AG10803 (cell line): Measurements from ENCODE around the gene GDI1.
A peak's percentile ranks its signal among the peaks of the same experiment; 100 is the strongest.

ENCODE experiments used
- DNase-seq: peaks from one replicate; pipeline ENCODE4 v3.0.0; 2010; ENCODE audit warnings: low read depth
- H3K4me3 ChIP-seq: 2 replicates; pipeline ENCODE4 v1.5.1; 2011; ENCODE audit warnings: mild to moderate bottlenecking, low read length, control low read depth
- TF ChIP-seq, protein P1 (sequence below): conservative IDR thresholded peaks from 2 replicates; pipeline ENCODE4 v1.5.1; 2011; ENCODE audit warnings: mild to moderate bottlenecking, low read length, control low read depth, inconsistent platforms

GDI1 gene

DNA sequence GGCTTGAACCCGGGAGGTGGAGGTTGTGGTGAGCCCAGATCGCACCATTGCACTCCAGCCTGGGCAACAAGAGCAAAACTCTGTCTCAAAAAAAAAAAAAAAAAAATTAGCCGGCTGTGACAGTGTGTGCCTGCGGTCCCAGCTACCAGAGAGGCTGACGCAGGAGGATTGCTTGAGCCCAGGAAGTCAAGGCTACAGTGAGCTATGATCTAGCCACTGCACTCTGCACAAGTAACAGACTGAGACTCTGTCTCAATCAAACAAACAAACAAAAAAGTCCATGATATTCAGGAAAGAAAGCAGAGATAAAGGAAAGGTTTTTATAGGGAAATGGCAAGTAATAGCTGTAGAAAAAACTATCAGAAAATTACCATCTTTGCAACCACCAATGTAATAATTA is 44.2 kb downstream of the GDI1 start:
- H3K4me3 ChIP-seq, result no peak overlapping the region
- no peak for DNase-seq
- TF ChIP-seq, protein P1, sequence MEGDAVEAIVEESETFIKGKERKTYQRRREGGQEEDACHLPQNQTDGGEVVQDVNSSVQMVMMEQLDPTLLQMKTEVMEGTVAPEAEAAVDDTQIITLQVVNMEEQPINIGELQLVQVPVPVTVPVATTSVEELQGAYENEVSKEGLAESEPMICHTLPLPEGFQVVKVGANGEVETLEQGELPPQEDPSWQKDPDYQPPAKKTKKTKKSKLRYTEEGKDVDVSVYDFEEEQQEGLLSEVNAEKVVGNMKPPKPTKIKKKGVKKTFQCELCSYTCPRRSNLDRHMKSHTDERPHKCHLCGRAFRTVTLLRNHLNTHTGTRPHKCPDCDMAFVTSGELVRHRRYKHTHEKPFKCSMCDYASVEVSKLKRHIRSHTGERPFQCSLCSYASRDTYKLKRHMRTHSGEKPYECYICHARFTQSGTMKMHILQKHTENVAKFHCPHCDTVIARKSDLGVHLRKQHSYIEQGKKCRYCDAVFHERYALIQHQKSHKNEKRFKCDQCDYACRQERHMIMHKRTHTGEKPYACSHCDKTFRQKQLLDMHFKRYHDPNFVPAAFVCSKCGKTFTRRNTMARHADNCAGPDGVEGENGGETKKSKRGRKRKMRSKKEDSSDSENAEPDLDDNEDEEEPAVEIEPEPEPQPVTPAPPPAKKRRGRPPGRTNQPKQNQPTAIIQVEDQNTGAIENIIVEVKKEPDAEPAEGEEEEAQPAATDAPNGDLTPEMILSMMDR, result no peak

DNA sequence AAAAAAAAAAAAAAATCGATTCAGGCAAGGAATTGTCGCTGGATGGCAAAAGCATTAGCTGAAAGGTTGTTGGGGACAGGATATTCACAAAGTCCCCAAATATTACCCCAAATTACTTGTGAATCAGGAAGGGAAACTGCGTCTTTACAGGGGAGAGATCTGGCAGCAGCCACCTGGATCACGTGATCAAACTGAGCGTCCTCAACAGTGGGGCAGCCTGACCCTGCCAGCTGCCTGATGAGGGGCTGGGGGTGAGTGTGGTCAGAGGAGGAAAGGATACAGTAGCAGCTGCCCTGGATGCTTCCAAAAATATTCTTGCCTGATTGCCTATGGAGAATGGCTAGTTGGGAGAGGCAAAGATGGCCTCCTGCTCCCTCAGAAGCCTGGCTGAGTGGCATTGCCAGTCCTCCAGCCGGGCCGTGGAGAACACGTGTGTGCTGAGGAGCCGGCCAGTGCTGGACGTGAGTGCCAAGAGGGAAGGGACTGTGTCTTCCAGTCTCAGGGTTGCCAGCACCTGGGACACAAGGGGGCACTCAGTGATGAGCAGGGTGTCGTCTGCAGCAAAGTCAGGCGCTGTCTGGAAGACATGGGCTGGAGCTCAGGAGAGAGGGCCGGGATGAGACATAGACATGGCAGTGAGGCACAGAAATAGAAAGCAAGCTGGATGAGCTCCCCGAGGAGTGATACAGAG is 45.1 kb downstream of the GDI1 start:
- DNase-seq, result no peak
- TF ChIP-seq, protein P1, result no peak
- H3K4me3 ChIP-seq, result no peak overlapping the region

DNA sequence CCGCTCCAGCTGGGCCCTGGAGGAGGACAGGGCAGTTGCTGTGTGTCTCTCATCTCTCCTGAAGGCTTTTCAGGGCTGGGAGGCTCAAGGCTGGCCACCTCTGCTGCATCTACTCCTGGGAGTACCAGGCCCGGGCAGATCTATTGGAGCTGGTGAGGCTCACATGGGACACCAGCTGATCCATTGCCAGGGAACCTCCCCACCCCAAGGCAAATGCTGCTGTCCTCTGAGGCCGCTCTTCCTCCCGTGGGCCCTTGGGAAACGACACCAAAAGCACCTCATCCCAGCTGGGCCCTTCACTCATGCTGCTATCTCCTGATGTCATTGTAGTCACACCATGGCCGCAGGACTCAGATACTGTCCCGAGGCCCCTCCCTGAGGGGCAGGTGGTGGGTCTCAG is 45.8 kb downstream of the GDI1 start:
- H3K4me3 ChIP-seq, result no peak overlapping the region
- TF ChIP-seq, protein P1, result no peak
- no peak for DNase-seq

DNA sequence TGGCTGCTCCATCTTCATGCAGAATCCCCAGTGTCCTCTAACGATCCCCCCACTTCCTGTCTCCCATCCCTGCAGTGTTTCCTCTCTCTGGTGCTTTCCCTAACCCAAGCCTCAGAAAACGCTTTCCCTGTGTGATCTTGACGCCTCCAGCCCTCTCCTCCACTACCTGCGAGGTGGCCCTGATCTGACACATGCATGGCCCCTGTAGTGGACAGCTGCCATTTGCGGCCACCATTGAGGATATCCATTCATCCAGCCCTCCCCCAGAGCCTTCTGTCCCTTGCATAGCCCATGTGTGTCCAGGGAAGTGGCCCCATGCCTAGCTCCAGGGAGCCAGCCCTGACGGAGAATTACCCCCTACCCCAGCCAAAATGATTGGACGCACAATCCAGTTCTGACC is 46.4 kb downstream of the GDI1 start:
- TF ChIP-seq, protein P1, result no peak
- DNase-seq, result no peak
- H3K4me3 ChIP-seq, result no peak overlapping the region

DNA sequence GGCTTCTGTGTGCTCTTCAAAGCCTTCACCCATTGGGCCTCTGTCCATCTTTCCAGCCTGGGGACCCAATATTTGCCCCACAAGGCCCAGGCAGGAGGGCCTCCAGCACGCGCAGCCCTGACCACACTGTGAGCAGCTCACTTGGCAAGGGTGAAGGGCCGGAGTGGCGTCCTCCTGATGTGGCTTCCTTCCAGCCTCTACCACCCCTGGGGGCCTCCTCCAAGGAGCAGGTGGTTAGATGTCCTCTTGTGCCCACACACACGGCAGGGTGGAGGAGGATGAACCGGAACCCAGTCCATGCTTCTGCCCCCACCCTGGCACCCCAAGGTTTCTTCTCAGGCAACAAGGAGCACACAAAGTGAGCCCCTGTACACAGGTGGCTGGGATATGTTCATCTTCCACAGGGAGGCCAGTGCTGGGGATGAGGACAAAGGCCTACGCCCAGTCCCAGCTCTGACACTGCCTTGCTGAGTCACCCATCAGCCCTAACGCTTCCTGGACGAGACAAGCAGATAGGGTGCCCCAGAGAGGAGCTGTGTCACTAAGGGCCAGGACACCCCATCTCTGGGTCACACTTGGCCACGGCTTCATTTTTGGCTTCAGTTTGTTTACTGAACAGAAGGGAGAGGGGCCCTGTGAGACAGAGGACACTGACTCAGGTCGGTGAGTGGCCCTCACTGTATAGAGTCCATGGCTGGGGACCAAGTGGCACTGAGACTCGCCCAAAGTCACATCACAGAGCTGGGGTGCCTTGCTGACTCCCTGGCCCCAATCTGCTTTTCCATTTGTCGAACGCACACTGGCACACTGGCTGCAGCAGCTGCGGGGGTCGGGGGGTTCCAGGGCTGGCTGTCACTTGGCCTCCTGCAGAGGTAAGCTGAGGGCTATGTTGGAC is 47.5 kb downstream of the GDI1 start:
- TF ChIP-seq, protein P1, result no peak
- no peak for DNase-seq
- no peak overlapping the region for H3K4me3 ChIP-seq

DNA sequence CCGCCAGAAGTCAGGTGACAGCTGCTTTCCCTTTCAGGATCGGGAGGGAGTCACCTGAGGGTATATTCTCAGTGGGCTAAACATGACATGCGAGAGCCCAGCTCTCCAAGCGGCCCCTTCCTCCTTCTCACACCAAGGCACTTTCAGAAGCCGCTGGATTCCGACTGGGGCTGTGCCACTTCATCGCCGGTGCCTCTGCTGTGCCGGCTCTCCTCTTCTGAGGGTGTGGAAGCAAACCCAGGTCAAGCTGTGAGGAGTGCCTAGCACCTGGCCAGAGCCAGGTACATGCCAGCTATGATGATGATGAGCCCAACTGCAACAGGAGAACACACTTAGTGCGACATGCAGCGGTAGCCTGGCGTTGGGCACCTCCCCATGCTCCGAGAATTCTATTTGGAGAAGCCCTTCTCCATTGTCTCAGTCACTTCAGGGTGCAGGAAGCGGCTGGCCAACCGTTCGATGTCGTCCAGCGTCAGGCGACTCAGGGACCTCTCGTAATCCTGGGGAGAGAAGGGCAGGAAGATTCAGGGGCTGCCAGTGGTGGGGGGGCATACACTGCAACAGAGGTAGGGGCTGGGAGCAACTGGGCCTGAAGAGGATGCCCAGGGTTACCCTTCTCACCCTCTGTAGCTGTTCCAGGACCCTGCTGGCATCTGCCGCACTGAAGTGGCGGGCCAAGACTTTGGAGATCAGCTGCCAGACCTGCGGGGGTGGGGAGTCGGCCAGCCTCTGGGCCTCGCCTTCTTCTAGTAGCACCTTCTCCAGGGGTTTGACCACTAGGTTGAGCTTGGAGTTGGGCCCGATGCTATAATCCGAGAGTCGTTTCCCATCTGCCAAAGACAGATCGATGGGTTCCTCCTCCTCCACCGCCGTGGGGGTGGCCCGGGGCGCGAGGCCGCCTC is 48.4 kb downstream of the GDI1 start:
- no peak for DNase-seq
- peak overlapping the region; percentile 64 for H3K4me3 ChIP-seq
- TF ChIP-seq, protein P1, result no peak
